Osteoblast (primary cell): ENCODE data around the gene LEF1. TPM values are rescaled to one million over a fixed set of nuclear protein-coding genes. Genes with fewer than 3 reads are reported as not detected.

Experiments used
- DNase-seq: peaks from one replicate; pipeline ENCODE4 v3.0.0; 2011; ENCODE audit warnings: low spot score, mixed read lengths; ENCODE audit not compliant: insufficient read length; ENCODE audit errors: missing footprints
- H2AFZ ChIP-seq: 2 replicates; pipeline ENCODE4 v1.6.0; 2011; ENCODE audit warnings: mild to moderate bottlenecking, low read length
- H3K27ac ChIP-seq: 2 replicates; pipeline ENCODE4 v1.5.1; 2011; ENCODE audit warnings: mild to moderate bottlenecking, low read depth, low read length, moderate library complexity
- H3K27me3 ChIP-seq: 2 replicates; pipeline ENCODE4 v1.6.0; 2012; ENCODE audit warnings: mild to moderate bottlenecking, control low read depth, inconsistent platforms, low read length, moderate library complexity; ENCODE audit not compliant: insufficient read depth
- H3K36me3 ChIP-seq: 2 replicates; pipeline ENCODE4 v1.5.1; 2011; ENCODE audit warnings: mild to moderate bottlenecking, low read length, control low read depth, moderate library complexity; ENCODE audit not compliant: insufficient read depth
- H3K4me1 ChIP-seq: 2 replicates; pipeline ENCODE4 v1.5.1; 2011; ENCODE audit warnings: mild to moderate bottlenecking, low read length, control low read depth, moderate library complexity; ENCODE audit not compliant: insufficient read depth
- H3K4me2 ChIP-seq: 2 replicates; pipeline ENCODE4 v1.6.0; 2011; ENCODE audit warnings: mild to moderate bottlenecking, low read length; ENCODE audit not compliant: insufficient read depth
- H3K4me3 ChIP-seq: fragments of 200-600 bp; sonication (generic); 3 replicates; pipeline ENCODE4 v1.5.1; 2012; ENCODE audit warnings: mild to moderate bottlenecking, low read length, inconsistent platforms; ENCODE audit not compliant: insufficient read depth
- H3K79me2 ChIP-seq: 2 replicates; pipeline ENCODE4 v1.6.0; 2012; ENCODE audit warnings: mild to moderate bottlenecking, low read length, control low read depth, inconsistent platforms; ENCODE audit not compliant: insufficient read depth
- H3K9me3 ChIP-seq: 2 replicates; pipeline ENCODE4 v1.5.1; 2011; ENCODE audit warnings: low read depth, low read length, control low read depth
- H4K20me1 ChIP-seq: 2 replicates; pipeline ENCODE4 v1.6.0; 2012; ENCODE audit warnings: mild to moderate bottlenecking, low read length, control low read depth; ENCODE audit not compliant: insufficient read depth
- CTCF ChIP-seq: IDR thresholded peaks from 2 replicates; pipeline ENCODE4 v1.5.1; 2011; ENCODE audit warnings: mild to moderate bottlenecking, low read depth, low read length, moderate library complexity; ENCODE audit errors: extremely low read depth
- total RNA-seq: library from RNA; depleted of rRNA; stranded (reverse); fragments of >200 nt; gene quantifications from 2 replicates; pipeline ENCODE4 v1.2.3, GENCODE V29; 2012

LEF1 gene
- total RNA-seq, 1 donor: 5.8 TPM

GRCh38 chr4:108099838-108100237, 68.9 kb downstream of the LEF1 start:
- Histone ChIP-seq H3K4me2 (no peak overlapping the region), H3K27ac (no peak overlapping the region), H3K9me3 (no peaks in the 10 kb centered on the region), H3K4me1 (no peaks in the 10 kb centered on the region), H2AFZ (no peak overlapping the region), H3K36me3 (no peaks in the 10 kb centered on the region), H3K79me2 (no peaks in the 10 kb centered on the region), H3K4me3 (no peak overlapping the region), H3K27me3 (no peaks in the 10 kb centered on the region), H4K20me1 (no peaks in the 10 kb centered on the region)
- TF ChIP-seq CTCF: no peak
- no peak for DNase-seq

- Histone ChIP-seq H4K20me1 (no peaks in the 10 kb centered on the region), H3K9me3 (no peaks in the 10 kb centered on the region), H3K4me1 (no peaks in the 10 kb centered on the region), H3K4me3 (no peak overlapping the region), H3K27ac (no peak overlapping the region), H3K79me2 (no peaks in the 10 kb centered on the region), H3K27me3 (no peaks in the 10 kb centered on the region), H3K36me3 (no peaks in the 10 kb centered on the region), H2AFZ (no peak overlapping the region), H3K4me2 (no peak overlapping the region)
- DNase-seq: no peak
- no peak for TF ChIP-seq CTCF
These were observed 70.7 kb downstream of the LEF1 start for GRCh38 chr4:108097990-108098553.

- H3K36me3 ChIP-seq: no peaks in the 10 kb centered on the region
- H3K79me2 ChIP-seq: no peaks in the 10 kb centered on the region
- DNase-seq: no peak
- no peaks in the 10 kb centered on the region for H3K9me3 ChIP-seq
- no peak overlapping the region for H3K27ac ChIP-seq
- no peaks in the 10 kb centered on the region for H3K4me1 ChIP-seq
- TF ChIP-seq CTCF: no peak
- H3K4me3 ChIP-seq: no peak overlapping the region
- H3K4me2 ChIP-seq: no peak overlapping the region
- H2AFZ ChIP-seq: no peak overlapping the region
- H4K20me1 ChIP-seq: no peaks in the 10 kb centered on the region
- H3K27me3 ChIP-seq: no peaks in the 10 kb centered on the region
These were observed 73.7 kb downstream of the LEF1 start for GRCh38 chr4:108094923-108095482.

- Histone ChIP-seq H3K27ac (no peak overlapping the region), H2AFZ (no peak overlapping the region), H3K4me1 (no peaks in the 10 kb centered on the region), H3K27me3 (no peaks in the 10 kb centered on the region), H3K4me3 (no peak overlapping the region), H4K20me1 (no peaks in the 10 kb centered on the region), H3K9me3 (no peaks in the 10 kb centered on the region), H3K4me2 (no peak overlapping the region), H3K36me3 (no peaks in the 10 kb centered on the region), H3K79me2 (no peaks in the 10 kb centered on the region)
- no peak for TF ChIP-seq CTCF
- no peak for DNase-seq
These were observed 74.6 kb downstream of the LEF1 start for GRCh38 chr4:108094131-108094530.
